Measurements from ENCODE around the gene GUK1.

Gene GUK1

GRCh38 chr1:228100822-228101613 is 39.1 kb upstream of the GUK1 start:
- peak; percentile 24 for DNase-seq (ENCODE audit: low spot score)
- TF ChIP-seq CTCF (IDR thresholded peaks at IDR 0.05; ENCODE audit: borderline replicate concordance, control extremely low read depth, extremely low read depth, insufficient read depth, missing control alignments), result no peak
- in situ Hi-C loops (cut with MboI; ENCODE audit: low sequenced_read_pairs, unreplicated experiment), result no loop called here

- no peak for DNase-seq (ENCODE audit: low spot score)
- no peak for TF ChIP-seq CTCF (IDR thresholded peaks at IDR 0.05; ENCODE audit: borderline replicate concordance, control extremely low read depth, extremely low read depth, insufficient read depth, missing control alignments)
- in situ Hi-C loops (cut with MboI; ENCODE audit: low sequenced_read_pairs, unreplicated experiment), result no loop called here
Observed at GRCh38 chr1:228101614-228101993, 38.5 kb upstream of the GUK1 start.

DNA sequence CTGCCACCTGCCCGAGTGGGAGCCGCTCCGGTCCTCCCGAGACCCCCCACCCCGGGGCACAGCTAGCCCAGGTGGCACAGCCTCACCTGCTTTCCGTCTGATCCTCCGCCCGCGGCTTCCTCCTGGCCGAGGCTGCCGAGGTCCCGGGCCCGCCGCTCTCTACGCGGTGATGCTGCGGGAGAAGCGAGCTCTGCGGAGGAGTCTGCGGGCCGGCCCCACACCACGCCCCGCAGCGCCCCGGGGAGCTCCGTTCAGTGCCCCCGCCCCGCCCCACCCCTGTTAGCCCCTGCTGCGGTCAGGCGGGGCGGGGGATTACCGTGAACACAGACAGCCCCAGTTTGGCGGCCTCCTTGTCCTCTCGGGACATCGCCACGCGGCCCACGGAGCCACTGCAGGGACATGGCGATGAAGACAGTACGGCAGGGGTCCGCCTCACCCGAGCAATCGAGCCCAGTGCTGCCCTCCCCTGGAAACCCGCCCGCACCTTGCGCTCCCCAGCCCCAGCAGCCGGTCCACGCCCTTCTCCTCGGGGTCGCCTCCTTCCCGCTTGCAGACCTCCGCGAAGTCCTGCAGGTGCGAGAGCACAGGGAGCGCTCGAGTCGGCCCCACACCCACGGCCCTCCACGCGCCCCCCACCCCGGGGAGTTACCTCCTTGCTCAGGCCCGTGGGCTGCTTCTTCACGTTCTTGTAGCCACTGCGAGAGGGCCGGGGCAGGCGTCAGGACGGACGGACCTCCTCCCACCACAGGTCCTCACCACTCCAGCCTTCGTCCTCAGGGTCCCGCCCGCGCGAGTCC is 37.9 kb upstream of the GUK1 start:
- peak; percentile 79 for DNase-seq (ENCODE audit: low spot score)
- in situ Hi-C loops (cut with MboI; ENCODE audit: low sequenced_read_pairs, unreplicated experiment), result no loop called here
- TF ChIP-seq CTCF (IDR thresholded peaks at IDR 0.05; ENCODE audit: borderline replicate concordance, control extremely low read depth, extremely low read depth, insufficient read depth, missing control alignments), result peak; percentile 43

DNA sequence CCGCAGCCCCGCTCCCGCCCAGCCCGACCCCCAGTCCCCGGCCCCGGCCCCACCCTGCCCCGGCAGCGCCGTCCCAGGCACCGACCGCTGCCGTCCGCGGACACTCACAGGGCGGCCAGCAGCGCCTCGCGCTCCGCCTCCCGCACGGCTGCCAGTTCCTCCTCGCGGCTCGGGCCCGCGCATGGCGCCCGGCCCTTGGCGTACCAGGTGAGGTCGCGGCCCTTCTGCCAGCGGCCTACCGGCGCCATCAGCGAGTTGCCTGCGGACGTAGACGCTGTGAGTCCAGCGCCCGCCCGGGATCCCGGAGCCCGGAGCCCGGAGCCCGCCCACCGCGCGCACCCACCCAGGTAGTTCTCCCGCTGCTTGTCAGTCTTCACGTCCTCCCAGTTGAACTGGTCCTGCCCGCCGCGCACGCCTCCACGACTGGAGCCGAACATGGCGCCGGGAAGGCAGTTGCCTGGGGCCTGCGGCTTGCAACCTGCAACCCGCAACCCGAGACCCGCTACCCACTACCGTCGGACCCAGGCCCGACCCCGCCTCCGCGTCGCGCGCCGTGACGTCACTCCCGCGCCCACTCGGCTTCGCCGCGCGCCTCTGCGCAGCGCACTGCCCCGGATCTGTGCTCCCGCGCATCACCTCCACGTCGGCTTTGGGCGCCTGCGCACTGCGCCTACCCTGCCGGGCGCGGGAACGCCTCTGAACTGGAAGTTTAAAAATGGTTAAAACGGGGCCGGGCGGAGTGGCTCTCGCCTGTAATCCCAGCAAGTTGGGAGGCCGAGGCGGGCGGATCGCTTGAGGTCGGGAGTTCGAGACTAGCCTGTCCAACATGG is 37.1 kb upstream of the GUK1 start, which contains the start of gene C1orf35:
C1orf35 (minus strand) TSS at position 535 of the 830 bp plus-strand sequence; CDS start at position 437, 98 bp downstream.
- in situ Hi-C loops (cut with MboI; ENCODE audit: low sequenced_read_pairs, unreplicated experiment), result no loop called here
- no peak for TF ChIP-seq CTCF (IDR thresholded peaks at IDR 0.05; ENCODE audit: borderline replicate concordance, control extremely low read depth, extremely low read depth, insufficient read depth, missing control alignments)
- peak; percentile 99 for DNase-seq (ENCODE audit: low spot score)

DNA sequence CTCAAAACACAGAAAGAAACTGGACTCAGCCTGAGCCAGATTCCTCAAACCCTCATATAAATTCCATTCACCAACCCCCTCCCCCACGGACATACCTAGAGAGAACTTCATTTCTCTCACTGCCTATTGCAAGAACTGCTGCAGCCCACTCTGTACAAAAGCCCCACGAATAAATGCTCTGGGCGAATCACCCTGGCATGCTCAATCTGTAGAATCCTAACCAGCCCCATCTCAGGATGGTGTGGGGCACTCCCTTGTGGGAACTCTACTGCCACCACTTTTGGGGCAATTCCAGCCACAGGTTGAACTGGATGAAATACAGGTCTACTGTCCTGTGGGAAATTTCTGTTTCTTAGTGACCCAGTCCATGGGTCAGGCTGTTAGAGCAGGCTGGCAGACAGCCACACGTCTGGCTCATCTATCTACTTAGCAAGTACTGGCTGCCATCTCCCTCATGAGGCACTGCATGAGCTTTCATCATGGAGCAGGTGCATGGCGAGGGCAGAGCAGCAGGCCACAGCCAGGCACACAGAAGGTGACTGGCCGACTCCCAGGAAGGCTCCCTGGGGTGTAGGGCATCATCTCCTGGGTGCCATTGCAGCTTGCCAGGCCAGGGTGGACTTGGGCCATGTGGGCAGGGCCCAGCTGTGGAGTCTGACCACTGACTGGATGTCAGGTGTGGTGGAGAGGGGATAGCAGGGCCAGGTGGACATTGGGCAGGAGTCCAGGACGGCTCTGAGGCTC is 35.4 kb upstream of the GUK1 start:
- in situ Hi-C loops (cut with MboI; ENCODE audit: low sequenced_read_pairs, unreplicated experiment), result no loop called here
- no peak for DNase-seq (ENCODE audit: low spot score)
- TF ChIP-seq CTCF (IDR thresholded peaks at IDR 0.05; ENCODE audit: borderline replicate concordance, control extremely low read depth, extremely low read depth, insufficient read depth, missing control alignments), result no peak
